NCI-H128 (cell line): ENCODE data around the gene RBM26.
"Not testable (repeated sequence)": the region's sequence is repeated elsewhere in the genome, so short reads cannot be mapped to it uniquely, and the experiment has no call there.

Source experiments
- DNase-seq: peaks from one replicate; lab custom pipeline; 2025; ENCODE audit not compliant: unreplicated experiment; lab: John Stamatoyannopoulos, UW

RBM26 gene

GRCh38 chr13:79283742-79284141, 122.3 kb downstream of the RBM26 start:
- no peak for DNase-seq

- no peak for DNase-seq
Observed at GRCh38 chr13:79282976-79283375, 123.1 kb downstream of the RBM26 start.

- DNase-seq = no peak
Observed at GRCh38 chr13:79282508-79282907, 123.5 kb downstream of the RBM26 start.

DNA sequence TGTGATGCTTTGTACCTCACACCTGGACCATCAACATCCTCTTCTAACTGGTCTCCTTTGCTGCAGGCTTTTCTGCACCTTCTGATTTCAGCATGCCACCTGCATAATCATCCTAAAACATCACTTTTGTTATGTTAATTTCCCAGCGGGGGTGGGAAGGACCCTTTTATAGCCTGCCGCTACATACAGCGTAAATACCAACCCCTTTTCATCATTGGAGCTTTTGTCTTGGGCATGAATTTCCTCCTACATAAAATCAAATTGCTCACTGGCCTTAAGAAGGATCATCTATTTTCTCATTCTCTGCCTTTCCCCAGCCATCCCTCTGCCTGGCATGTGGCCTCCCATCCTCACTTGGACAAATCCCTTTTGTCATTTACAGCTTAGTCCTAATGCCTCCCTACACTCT, 124.7 kb downstream of the RBM26 start:
- no peak for DNase-seq

DNA sequence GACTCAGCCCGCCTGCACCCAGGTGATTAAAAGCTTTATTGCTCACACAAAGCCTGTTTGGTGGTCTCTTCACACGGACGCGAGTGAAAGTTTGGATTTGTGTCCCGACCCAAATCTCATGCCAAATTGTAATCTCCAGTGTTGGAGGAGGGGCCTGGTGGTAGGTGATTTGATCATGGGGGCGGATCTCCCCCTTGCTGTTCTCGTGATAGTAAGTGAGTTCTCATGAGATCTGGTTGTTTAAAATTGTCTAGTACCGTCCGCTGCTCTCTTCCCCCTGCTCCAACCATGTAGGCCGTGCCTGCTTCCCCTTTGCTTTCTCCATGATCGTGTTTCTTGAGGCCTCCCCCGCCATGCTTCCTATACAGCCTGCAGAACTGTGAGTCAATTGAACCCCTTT, 126.3 kb downstream of the RBM26 start:
- not testable (repeated sequence) for DNase-seq

DNA sequence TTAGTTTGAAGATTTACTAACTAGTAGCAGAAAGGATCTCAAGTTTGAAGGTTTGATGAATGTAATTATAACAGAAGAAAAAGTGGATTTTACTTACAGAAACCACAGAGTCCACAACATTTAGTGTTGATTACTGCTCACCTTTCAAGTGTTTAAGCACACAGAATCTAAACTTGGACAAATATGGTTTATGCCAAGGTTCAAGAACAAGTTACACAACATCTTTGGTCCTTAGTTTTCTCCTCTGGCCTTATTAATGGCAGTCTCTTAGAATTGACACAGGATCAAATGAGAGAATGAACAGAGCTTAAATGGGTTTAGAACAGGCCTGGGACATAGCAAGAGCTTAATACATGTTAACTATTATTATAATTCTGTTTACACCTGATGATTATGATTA, 133.0 kb downstream of the RBM26 start:
- no peak for DNase-seq

GRCh38 chr13:79271616-79272015, 134.4 kb downstream of the RBM26 start:
- no peak for DNase-seq

- DNase-seq = no peak
Observed at GRCh38 chr13:79270859-79271258, 135.2 kb downstream of the RBM26 start.
